Measurements from ENCODE around the gene ADAMTS10.
"Not testable (repeated sequence)": the region's sequence is repeated elsewhere in the genome, so short reads cannot be mapped to it uniquely, and the experiment has no call there.

Gene ADAMTS10

GRCh38 chr19:8589177-8589714 lies 21.3 kb downstream of the ADAMTS10 start:
- no peak overlapping the region for H3K27ac ChIP-seq (ENCODE audit: low read length)
- H3K9me3 ChIP-seq (ENCODE audit: control insufficient read depth, low read depth, low read length), result no peaks in the 10 kb centered on the region
- peaks cover 3% of the 10 kb centered on the region for H3K4me1 ChIP-seq (ENCODE audit: control insufficient read depth, low read depth, low read length)
- no peak overlapping the region for H3K9ac ChIP-seq (ENCODE audit: low read length)
- H3K27me3 ChIP-seq (ENCODE audit: control insufficient read depth, insufficient read depth, low read length), result peaks cover 13% of the 10 kb centered on the region
- no peaks in the 10 kb centered on the region for H3K36me3 ChIP-seq (ENCODE audit: control insufficient read depth, low read depth, low read length)
- no peak overlapping the region for H3K4me3 ChIP-seq (ENCODE audit: low read length)

GRCh38 chr19:8585894-8586750 lies 24.4 kb downstream of the ADAMTS10 start:
- Histone ChIP-seq H3K9me3 (ENCODE audit: control insufficient read depth, low read depth, low read length) (no peaks in the 10 kb centered on the region), H3K4me1 (ENCODE audit: control insufficient read depth, low read depth, low read length) (no peaks in the 10 kb centered on the region), H3K4me3 (ENCODE audit: low read length) (no peak overlapping the region), H3K27ac (ENCODE audit: low read length) (no peak overlapping the region), H3K27me3 (ENCODE audit: control insufficient read depth, insufficient read depth, low read length) (peaks cover 8% of the 10 kb centered on the region), H3K9ac (ENCODE audit: low read length) (no peak overlapping the region), H3K36me3 (ENCODE audit: control insufficient read depth, low read depth, low read length) (no peaks in the 10 kb centered on the region)

- Histone ChIP-seq H3K27me3 (ENCODE audit: control insufficient read depth, insufficient read depth, low read length) (peaks cover 3% of the 10 kb centered on the region), H3K4me1 (ENCODE audit: control insufficient read depth, low read depth, low read length) (no peaks in the 10 kb centered on the region), H3K9me3 (ENCODE audit: control insufficient read depth, low read depth, low read length) (no peaks in the 10 kb centered on the region), H3K27ac (ENCODE audit: low read length) (no peak overlapping the region), H3K36me3 (ENCODE audit: control insufficient read depth, low read depth, low read length) (no peaks in the 10 kb centered on the region), H3K4me3 (ENCODE audit: low read length) (no peak overlapping the region), H3K9ac (ENCODE audit: low read length) (no peak overlapping the region)
Observed at GRCh38 chr19:8584965-8585893, 25.3 kb downstream of the ADAMTS10 start.

GRCh38 chr19:8580710-8581281 lies 29.7 kb downstream of the ADAMTS10 start:
- no peak overlapping the region for H3K27ac ChIP-seq (ENCODE audit: low read length)
- no peaks in the 10 kb centered on the region for H3K27me3 ChIP-seq (ENCODE audit: control insufficient read depth, insufficient read depth, low read length)
- no peak overlapping the region for H3K9ac ChIP-seq (ENCODE audit: low read length)
- no peaks in the 10 kb centered on the region for H3K9me3 ChIP-seq (ENCODE audit: control insufficient read depth, low read depth, low read length)
- peaks cover 2% of the 10 kb centered on the region for H3K4me1 ChIP-seq (ENCODE audit: control insufficient read depth, low read depth, low read length)
- H3K36me3 ChIP-seq (ENCODE audit: control insufficient read depth, low read depth, low read length), result no peaks in the 10 kb centered on the region
- H3K4me3 ChIP-seq (ENCODE audit: low read length), result no peak overlapping the region

GRCh38 chr19:8578642-8579265 lies 31.8 kb downstream of the ADAMTS10 start:
- H3K36me3 ChIP-seq (ENCODE audit: control insufficient read depth, low read depth, low read length), result no peaks in the 10 kb centered on the region
- peaks cover 7% of the 10 kb centered on the region for H3K4me1 ChIP-seq (ENCODE audit: control insufficient read depth, low read depth, low read length)
- no peak overlapping the region for H3K9ac ChIP-seq (ENCODE audit: low read length)
- no peak overlapping the region for H3K4me3 ChIP-seq (ENCODE audit: low read length)
- no peak overlapping the region for H3K27ac ChIP-seq (ENCODE audit: low read length)
- H3K9me3 ChIP-seq (ENCODE audit: control insufficient read depth, low read depth, low read length), result no peaks in the 10 kb centered on the region
- H3K27me3 ChIP-seq (ENCODE audit: control insufficient read depth, insufficient read depth, low read length), result no peaks in the 10 kb centered on the region

- Histone ChIP-seq H3K9me3 (ENCODE audit: control insufficient read depth, low read depth, low read length) (no peaks in the 10 kb centered on the region), H3K4me3 (ENCODE audit: low read length) (no peak overlapping the region), H3K36me3 (ENCODE audit: control insufficient read depth, low read depth, low read length) (no peaks in the 10 kb centered on the region), H3K4me1 (ENCODE audit: control insufficient read depth, low read depth, low read length) (peaks cover 7% of the 10 kb centered on the region), H3K27me3 (ENCODE audit: control insufficient read depth, insufficient read depth, low read length) (no peaks in the 10 kb centered on the region), H3K9ac (ENCODE audit: low read length) (no peak overlapping the region), H3K27ac (ENCODE audit: low read length) (no peak overlapping the region)
Observed at GRCh38 chr19:8577741-8578140, 32.8 kb downstream of the ADAMTS10 start.

- Histone ChIP-seq H3K4me1 (ENCODE audit: control insufficient read depth, low read depth, low read length) (peaks cover 7% of the 10 kb centered on the region), H3K9ac (ENCODE audit: low read length) (no peak within 1 kb of the TSS), H3K27ac (ENCODE audit: low read length) (no peak within 1 kb of the TSS)
Observed at GRCh38 chr19:8577247-8577646, 33.3 kb downstream of the ADAMTS10 start, which contains the start of gene MYO1F. Gene MYO1F, minus strand, starts transcription at chr19:8577442. Its CDS starts 133 bp downstream, at chr19:8577309.

GRCh38 chr19:8576273-8576993 lies 34.1 kb downstream of the ADAMTS10 start:
- H3K9ac ChIP-seq (ENCODE audit: low read length), result no peak overlapping the region
- H3K27ac ChIP-seq (ENCODE audit: low read length), result no peak overlapping the region
- no peaks in the 10 kb centered on the region for H3K27me3 ChIP-seq (ENCODE audit: control insufficient read depth, insufficient read depth, low read length)
- no peaks in the 10 kb centered on the region for H3K9me3 ChIP-seq (ENCODE audit: control insufficient read depth, low read depth, low read length)
- H3K4me3 ChIP-seq (ENCODE audit: low read length), result no peak overlapping the region
- no peaks in the 10 kb centered on the region for H3K36me3 ChIP-seq (ENCODE audit: control insufficient read depth, low read depth, low read length)
- peaks cover 7% of the 10 kb centered on the region for H3K4me1 ChIP-seq (ENCODE audit: control insufficient read depth, low read depth, low read length)

More at GRCh38 chr19:8577247-8577646, 33.3 kb downstream of the ADAMTS10 start, which contains the start of gene MYO1F:
- Histone ChIP-seq H3K4me3 (ENCODE audit: low read length) (no peak within 1 kb of the TSS), H3K27me3 (ENCODE audit: control insufficient read depth, insufficient read depth, low read length) (no peaks in the 10 kb centered on the region), H3K36me3 (ENCODE audit: control insufficient read depth, low read depth, low read length) (no peaks in the 10 kb centered on the region), H3K9me3 (ENCODE audit: control insufficient read depth, low read depth, low read length) (no peaks in the 10 kb centered on the region)

GRCh38 chr19:8575467-8575997 lies 35.0 kb downstream of the ADAMTS10 start:
- Histone ChIP-seq H3K4me3 (ENCODE audit: low read length) (no peak overlapping the region), H3K27me3 (ENCODE audit: control insufficient read depth, insufficient read depth, low read length) (no peaks in the 10 kb centered on the region)

GRCh38 chr19:8574619-8574922 lies 35.9 kb downstream of the ADAMTS10 start:
- H3K27me3 ChIP-seq (ENCODE audit: control insufficient read depth, insufficient read depth, low read length); H3K9me3 ChIP-seq (ENCODE audit: control insufficient read depth, low read depth, low read length); H3K9ac ChIP-seq (ENCODE audit: low read length); H3K4me1 ChIP-seq (ENCODE audit: control insufficient read depth, low read depth, low read length); H3K27ac ChIP-seq (ENCODE audit: low read length); H3K4me3 ChIP-seq (ENCODE audit: low read length); H3K36me3 ChIP-seq (ENCODE audit: control insufficient read depth, low read depth, low read length): not testable (repeated sequence)

More at GRCh38 chr19:8575467-8575997, 35.0 kb downstream of the ADAMTS10 start:
- Histone ChIP-seq H3K36me3 (ENCODE audit: control insufficient read depth, low read depth, low read length) (no peaks in the 10 kb centered on the region), H3K9me3 (ENCODE audit: control insufficient read depth, low read depth, low read length) (no peaks in the 10 kb centered on the region), H3K9ac (ENCODE audit: low read length) (no peak overlapping the region), H3K4me1 (ENCODE audit: control insufficient read depth, low read depth, low read length) (peaks cover 7% of the 10 kb centered on the region), H3K27ac (ENCODE audit: low read length) (no peak overlapping the region)

All from iPS-18a (cell line).